HG03520 (cell line): Measurements from ENCODE around the gene SUSD3.

Source experiments
- ATAC-seq: cut with Tn5 transposase; IDR thresholded peaks from one replicate; pipeline ENCODE4 v1.9.1; 2021; ENCODE audit warnings: mild to moderate bottlenecking, moderate library complexity; ENCODE audit not compliant: unreplicated experiment

SUSD3 gene

GRCh38 chr9:93072383-93072795, 13.9 kb downstream of the SUSD3 start:
- no peak for ATAC-seq

DNA sequence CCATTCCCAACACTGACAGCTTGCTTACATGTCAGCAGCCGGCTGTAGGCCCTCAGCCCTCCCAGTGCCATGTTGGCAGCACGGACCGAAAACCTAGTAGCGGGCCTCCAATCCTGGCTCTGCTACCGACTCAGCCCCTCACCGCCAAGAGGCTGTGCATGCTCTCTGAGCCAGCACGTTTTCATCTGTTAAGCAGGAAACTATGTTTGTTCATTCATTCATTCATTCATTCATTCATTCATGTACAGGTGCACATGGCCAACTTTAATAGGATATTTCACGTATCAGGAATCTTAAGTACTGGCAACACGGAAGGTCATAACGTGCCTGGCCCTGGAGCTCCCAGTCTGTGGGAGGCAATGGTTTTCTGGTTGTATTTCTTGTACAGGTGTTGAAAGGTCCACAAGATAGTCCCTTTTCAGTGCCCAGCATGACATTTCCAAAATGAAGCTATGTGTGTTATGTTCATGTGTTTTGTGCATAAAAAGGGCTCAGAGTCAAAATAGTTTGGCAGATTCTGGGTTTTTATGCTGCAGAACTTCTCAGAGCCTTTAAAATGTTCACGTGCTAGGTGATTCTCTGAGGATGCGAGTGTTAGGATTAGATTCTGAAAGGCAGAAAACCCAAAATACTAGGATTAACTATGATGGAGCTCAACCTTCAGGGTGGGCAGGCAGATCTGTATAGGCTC, 17.7 kb downstream of the SUSD3 start:
- ATAC-seq = no peak

DNA sequence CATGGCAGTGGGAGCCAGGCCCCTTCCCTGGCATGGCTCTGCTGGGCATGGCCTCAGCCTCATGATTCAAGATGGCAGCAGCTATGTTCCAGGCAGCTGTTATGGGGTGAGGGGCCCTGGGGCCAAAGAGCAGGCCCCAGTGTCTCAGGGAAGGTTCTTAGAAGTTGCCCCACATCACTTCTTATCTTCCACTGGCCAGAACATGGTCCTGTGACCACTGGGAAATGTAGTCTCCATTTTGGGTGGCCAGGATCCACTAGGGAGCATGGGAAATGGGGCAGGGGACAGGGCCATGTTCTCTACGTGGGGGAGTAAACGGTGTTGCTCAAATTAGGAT, 18.3 kb downstream of the SUSD3 start:
- ATAC-seq = no peak

GRCh38 chr9:93077367-93077766, 18.9 kb downstream of the SUSD3 start:
- no peak for ATAC-seq

DNA sequence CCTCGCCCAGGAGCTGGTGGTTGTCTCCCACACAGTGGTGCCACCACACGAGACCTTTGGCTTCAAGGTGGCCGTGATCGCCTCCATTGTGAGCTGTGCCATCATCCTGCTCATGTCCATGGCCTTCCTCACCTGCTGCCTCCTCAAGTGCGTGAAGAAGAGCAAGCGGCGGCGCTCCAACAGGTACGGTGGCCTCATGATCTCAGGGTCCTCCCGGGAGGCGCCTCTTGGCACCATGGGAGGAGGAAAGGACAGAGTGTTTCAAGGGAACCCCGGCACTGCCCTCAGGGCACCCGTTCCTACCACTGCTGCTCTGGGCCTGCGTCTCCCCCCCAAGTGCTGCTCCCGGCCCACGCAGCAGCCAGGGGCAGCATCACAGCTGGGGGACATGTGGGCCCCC, 19.3 kb downstream of the SUSD3 start:
- no peak for ATAC-seq

GRCh38 chr9:93079371-93079770, 20.9 kb downstream of the SUSD3 start:
- ATAC-seq = no peak

DNA sequence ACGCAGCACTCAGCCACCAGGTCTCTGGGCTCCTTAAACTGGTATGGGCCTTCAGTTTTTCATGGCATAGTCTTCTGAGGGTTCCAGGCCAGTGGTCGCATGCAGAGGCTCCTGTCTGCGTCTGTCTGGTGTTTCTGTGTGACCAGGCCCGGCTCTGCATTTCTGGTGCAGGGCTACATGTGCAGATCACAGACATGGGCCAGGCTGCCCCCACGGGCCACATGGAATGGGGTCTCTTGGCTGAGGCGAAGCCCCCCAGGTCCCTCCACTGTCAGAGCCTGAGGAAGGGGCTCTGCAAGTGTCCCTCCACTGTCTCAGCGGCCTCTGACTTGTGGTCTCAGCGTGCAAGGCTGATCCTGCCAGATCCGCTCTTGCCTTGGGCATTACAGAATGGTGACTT, 21.9 kb downstream of the SUSD3 start:
- no peak for ATAC-seq

DNA sequence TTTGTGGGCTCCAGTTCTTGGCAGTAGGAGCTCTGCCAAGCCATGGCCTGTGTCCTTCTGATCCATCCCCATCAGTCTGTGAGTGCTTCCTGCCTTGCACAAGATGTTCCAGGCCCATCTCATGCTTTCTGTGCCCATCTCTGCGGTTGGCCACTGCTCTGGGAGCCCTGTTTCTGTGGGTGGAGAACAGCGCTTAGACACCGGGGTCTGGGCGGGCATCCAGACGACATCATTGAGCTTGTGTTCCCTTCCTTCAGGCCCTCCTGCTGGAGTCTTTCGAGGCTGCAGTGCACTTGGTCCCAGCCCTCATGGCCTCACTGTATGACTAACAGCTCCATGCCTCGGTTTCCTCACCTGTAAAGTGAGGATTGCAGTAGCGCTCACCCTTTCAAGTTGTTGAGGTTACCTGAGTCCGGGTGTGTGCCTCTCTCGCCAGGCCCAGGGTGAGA, 22.6 kb downstream of the SUSD3 start:
- no peak for ATAC-seq

DNA sequence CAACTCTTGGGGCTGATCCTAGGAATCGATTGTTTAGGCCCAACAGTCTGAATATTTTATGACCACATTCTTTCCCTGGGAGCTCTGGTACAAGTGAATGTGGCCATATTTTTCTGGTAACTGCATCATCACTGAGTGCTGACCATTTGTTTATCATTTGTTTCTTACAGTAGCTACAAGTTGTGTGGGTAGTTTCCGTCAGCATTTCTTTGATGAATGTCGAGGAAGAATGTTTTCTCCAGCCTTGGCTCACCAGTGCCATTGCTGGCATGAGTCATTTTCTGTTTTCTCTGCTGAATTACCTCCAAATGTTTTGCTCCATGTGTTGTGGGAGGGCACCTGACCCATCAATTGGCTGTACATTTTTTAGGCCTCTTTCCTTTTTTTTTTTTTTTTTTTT, 23.4 kb downstream of the SUSD3 start:
- no peak for ATAC-seq

DNA sequence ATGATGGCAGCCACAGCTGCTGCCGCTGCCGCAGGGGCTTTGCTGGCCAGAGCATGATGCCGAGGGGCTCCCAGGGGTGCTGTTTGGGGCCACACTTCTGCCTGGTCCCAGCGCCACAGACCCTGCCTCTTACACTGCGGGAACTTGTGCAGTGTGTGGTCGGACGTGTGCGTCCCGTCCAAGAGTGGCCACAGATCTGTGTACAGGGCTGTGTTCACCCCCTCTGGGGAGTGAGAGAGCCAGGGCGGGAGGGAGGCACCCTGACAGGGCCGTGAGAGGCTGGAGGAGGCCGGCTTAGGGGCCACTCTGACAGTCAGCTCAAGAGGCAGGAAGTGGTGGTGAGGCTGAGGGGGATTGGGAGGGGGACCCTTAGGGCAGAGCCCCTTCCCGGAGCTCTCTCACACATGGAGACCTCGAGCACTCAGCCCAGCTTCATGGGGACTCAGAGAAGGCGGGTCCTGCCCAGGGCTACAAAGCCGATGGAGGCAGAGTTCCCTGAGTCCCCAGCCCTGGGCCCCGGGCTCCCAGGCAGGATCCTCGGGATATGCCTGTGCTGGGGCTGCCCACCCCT, 24.4 kb downstream of the SUSD3 start:
- no peak for ATAC-seq

GRCh38 chr9:93083592-93084470, 25.3 kb downstream of the SUSD3 start:
- no peak for ATAC-seq

DNA sequence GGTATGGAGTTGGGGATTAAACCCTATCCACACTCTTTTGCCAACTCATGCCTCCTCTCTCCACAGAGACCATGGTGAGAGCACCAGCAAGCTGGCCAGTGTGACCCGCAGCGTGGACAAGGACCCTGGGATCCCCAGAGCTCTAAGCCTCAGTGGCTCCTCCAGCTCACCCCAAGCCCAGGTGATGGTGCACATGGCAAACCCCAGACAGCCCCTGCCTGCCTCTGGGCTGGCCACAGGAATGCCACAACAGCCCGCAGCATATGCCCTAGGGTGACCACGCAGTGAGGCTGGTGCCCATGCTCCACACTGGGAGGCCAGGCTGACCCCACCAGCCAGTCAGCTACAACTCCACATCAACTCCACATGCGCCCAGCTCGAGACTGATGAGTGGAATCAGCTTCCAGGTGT, 26.0 kb downstream of the SUSD3 start:
- no peak for ATAC-seq

DNA sequence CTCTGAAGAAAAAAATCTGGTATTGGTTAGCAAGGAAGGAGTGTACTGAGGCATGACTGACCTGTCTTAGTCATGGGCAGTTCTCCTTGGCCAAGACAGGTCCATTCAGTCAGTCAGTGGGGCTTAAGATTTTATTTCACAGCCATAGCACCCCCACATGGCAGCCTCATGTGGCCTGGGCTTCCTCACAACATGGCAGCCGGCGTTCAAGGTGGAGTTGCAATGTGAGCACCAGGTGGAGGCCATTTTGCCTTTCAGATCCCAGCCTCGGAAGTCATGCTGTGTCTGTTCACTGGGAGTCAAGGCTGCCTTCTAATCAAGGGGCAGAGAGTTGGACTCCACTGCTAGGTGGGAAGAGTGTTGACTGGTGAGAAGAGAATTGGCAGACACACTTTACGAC, 27.2 kb downstream of the SUSD3 start:
- ATAC-seq = no peak

DNA sequence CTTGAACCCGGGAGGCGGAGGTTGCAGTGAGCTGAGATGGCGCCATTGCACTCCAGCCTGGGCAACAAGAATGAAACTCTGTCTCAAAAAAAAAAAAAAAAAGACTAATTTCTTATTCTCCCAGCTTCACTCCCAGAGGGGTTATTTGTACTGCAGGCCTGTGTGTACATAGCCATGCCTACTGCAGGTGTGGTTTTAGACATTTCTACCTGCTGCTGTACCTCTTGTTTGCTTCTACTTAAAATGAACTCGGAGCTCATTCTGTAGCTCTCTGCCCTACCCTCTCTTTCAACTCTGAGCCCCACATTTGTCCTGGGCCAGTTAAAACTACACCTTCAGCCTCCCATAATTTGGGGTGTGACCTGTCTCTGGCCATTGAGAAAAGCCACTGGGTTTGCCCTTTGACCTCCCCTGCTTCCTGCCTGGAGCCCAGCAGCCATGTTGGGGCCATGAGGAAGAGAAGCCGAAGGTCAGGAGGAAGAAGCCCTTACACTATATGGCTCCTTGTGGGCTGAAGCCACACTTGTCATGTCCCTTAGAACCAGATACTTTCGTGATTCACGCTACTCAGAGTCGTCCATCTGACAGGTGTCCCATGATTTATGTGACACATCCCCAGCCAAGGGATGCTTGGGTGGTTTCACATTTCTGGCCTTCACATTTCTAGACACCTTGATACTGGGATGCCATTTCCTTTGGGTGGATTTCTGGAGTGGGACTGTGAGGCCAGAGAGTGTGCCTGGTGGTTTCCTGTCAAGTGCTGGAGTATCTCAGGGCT, 28.1 kb downstream of the SUSD3 start:
- ATAC-seq = no peak

GRCh38 chr9:93087971-93088655, 29.6 kb downstream of the SUSD3 start:
- no peak for ATAC-seq

- ATAC-seq = no peak
Observed at GRCh38 chr9:93088656-93089015, 30.1 kb downstream of the SUSD3 start.

DNA sequence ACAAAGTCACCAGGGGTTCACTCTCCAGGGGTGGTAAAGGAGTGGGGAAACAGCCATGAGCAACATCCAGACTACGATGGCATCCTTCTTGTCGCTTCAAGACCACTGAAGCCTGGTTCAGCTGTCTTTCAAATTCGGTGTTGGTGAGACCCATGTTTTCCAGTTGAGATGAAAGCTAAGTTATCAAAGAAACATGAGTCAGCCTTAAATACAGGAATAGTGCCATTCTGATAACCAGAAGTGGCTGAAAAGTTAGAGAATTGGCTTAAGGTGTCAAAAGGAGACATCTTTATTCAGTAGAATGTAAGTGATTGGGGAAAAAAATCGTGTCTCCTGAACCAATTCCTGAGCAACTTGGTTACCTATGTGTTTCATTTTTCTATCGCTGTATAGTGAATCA, 30.5 kb downstream of the SUSD3 start:
- no peak for ATAC-seq

- ATAC-seq = no peak
Observed at GRCh38 chr9:93089481-93089991, 31.0 kb downstream of the SUSD3 start.

- no peak for ATAC-seq
Observed at GRCh38 chr9:93090091-93090655, 31.7 kb downstream of the SUSD3 start.

DNA sequence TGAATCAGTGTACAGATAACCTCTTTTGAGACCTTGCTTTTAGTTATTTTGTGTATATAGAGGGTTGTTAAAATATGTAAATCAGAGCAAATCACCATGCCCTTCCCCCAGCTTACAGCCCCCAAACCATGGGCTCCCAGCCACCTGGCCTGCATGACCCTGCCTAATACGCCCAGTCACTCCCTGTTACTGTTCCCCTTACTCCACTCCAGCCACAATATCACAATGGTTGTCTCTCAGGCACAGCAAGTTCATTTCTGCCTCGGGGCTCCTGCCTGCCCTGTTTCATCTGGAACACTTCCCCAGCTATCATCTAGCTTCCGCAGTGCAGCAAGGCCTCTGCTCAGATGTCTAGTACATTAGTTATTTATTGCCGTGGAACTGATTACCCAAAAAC, 32.6 kb downstream of the SUSD3 start:
- ATAC-seq = no peak
